ENCODE measurements around the gene CNTNAP2.

DNA sequence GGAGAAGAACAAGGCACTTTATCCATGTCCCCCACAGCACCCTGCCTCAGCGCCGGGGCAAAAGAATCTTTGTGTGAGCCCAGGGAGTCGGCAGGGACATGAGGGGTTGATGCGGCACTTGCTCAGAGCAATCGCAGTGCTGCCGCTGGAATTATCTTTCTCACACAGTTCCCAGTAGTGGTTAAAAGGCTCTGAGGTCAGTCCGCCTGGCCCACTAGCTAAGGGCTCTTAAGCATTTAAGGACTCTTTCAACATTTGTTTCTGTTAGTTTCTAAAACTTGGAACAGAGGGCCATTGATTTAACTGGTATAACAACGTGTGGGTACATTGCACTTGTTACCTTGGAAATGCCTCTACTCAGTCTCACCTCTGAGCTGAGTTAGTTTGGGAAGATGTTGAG, 2266.0 kb downstream of the CNTNAP2 start:
- TF ChIP-seq EZH2 (IDR thresholded peaks at IDR 0.05) (no peak), FOXP2 (optimal IDR thresholded peaks at IDR 0.05; ENCODE audit: control extremely low read depth, extremely low read length, insufficient read depth) (no peak)
